ENCODE results near the gene FAM193A.

The FAM193A gene

GRCh38 chr4:2646396-2647149 is 110.1 kb downstream of the FAM193A start (continued):
- TF ChIP-seq ARNTL (CRISPR knock-in tag; IDR thresholded peaks at IDR 0.05; ENCODE audit: borderline replicate concordance, low read depth) (no peak), CSDC2 (CRISPR knock-in tag; IDR thresholded peaks at IDR 0.05) (no peak), ZFP30 (CRISPR knock-in tag; IDR thresholded peaks at IDR 0.05) (no peak), ZFP3 (CRISPR knock-in tag; IDR thresholded peaks at IDR 0.05) (no peak), GLIS3 (CRISPR knock-in tag; IDR thresholded peaks at IDR 0.05) (no peak), SNAI2 (CRISPR knock-in tag; IDR thresholded peaks at IDR 0.05) (no peak), ZC3H10 (CRISPR knock-in tag; IDR thresholded peaks at IDR 0.05) (no peak)

- no peak for ATAC-seq
- TF ChIP-seq PPARA (CRISPR knock-in tag; IDR thresholded peaks at IDR 0.05; ENCODE audit: borderline replicate concordance) (no peak), ZFP30 (CRISPR knock-in tag; IDR thresholded peaks at IDR 0.05) (no peak), ZNF8 (CRISPR knock-in tag; IDR thresholded peaks at IDR 0.05) (no peak), TOX (CRISPR knock-in tag; IDR thresholded peaks at IDR 0.05; ENCODE audit: borderline replicate concordance) (no peak)
These were observed 111.1 kb downstream of the FAM193A start for GRCh38 chr4:2647403-2648158.

GRCh38 chr4:2648159-2648814 is 111.8 kb downstream of the FAM193A start:
- TF ChIP-seq PPARA (CRISPR knock-in tag; IDR thresholded peaks at IDR 0.05; ENCODE audit: borderline replicate concordance) (no peak), CSRNP3 (CRISPR knock-in tag; IDR thresholded peaks at IDR 0.05) (no peak), BACH2 (CRISPR knock-in tag; IDR thresholded peaks at IDR 0.05; ENCODE audit: borderline replicate concordance) (no peak), ZNF565 (CRISPR knock-in tag; conservative IDR thresholded peaks at IDR 0.05; ENCODE audit: low read depth) (no peak), ZNF70 (CRISPR knock-in tag; IDR thresholded peaks at IDR 0.05) (no peak), ZNF8 (CRISPR knock-in tag; IDR thresholded peaks at IDR 0.05) (no peak), ZFP30 (CRISPR knock-in tag; IDR thresholded peaks at IDR 0.05) (no peak), ZFP3 (CRISPR knock-in tag; IDR thresholded peaks at IDR 0.05) (no peak)
- no peak for ATAC-seq

- TF ChIP-seq GLIS3 (CRISPR knock-in tag; IDR thresholded peaks at IDR 0.05) = no peak
- no peak for TF ChIP-seq SNAI2 (CRISPR knock-in tag; IDR thresholded peaks at IDR 0.05)
- no peak for TF ChIP-seq PPARA (CRISPR knock-in tag; IDR thresholded peaks at IDR 0.05; ENCODE audit: borderline replicate concordance)
- TF ChIP-seq ZFP3 (CRISPR knock-in tag; IDR thresholded peaks at IDR 0.05) = no peak
- TF ChIP-seq TSHZ2 (CRISPR knock-in tag; IDR thresholded peaks at IDR 0.05) = no peak
- TF ChIP-seq ZNF565 (CRISPR knock-in tag; conservative IDR thresholded peaks at IDR 0.05; ENCODE audit: low read depth) = no peak
- TF ChIP-seq CREB5 (CRISPR knock-in tag; IDR thresholded peaks at IDR 0.05; ENCODE audit: low read depth) = no peak
- no peak for TF ChIP-seq TOX (CRISPR knock-in tag; IDR thresholded peaks at IDR 0.05; ENCODE audit: borderline replicate concordance)
- TF ChIP-seq ZC3H10 (CRISPR knock-in tag; IDR thresholded peaks at IDR 0.05) = no peak
- TF ChIP-seq ISL1 (CRISPR knock-in tag; IDR thresholded peaks at IDR 0.05) = no peak
- no peak for TF ChIP-seq ZFP30 (CRISPR knock-in tag; IDR thresholded peaks at IDR 0.05)
- no peak for ATAC-seq
These were observed 113.2 kb downstream of the FAM193A start for GRCh38 chr4:2649604-2650114.

GRCh38 chr4:2650276-2650675 is 113.8 kb downstream of the FAM193A start:
- ATAC-seq = no peak
- TF ChIP-seq ARNTL (CRISPR knock-in tag; IDR thresholded peaks at IDR 0.05; ENCODE audit: borderline replicate concordance, low read depth) (no peak), ISL1 (CRISPR knock-in tag; IDR thresholded peaks at IDR 0.05) (no peak), TOX (CRISPR knock-in tag; IDR thresholded peaks at IDR 0.05; ENCODE audit: borderline replicate concordance) (no peak)
